ENCODE data around the gene IMMP2L. TPM values are rescaled to one million over a fixed set of nuclear protein-coding genes. Genes with fewer than 3 reads are reported as not detected.
A peak's percentile ranks its signal among the peaks of the same experiment; 100 is the strongest.

Gene IMMP2L
- total RNA-seq, 1 donor from 2014 or later, result 19.0 TPM

GRCh38 chr7:111092406-111093236, 469.7 kb downstream of the IMMP2L start:
- Histone ChIP-seq H3K36me3 (ENCODE audit: control insufficient read depth, insufficient read depth, low read length) (no peaks in the 10 kb centered on the region), H3K4me3 (ENCODE audit: low read depth, low read length) (no peak overlapping the region), H3K27me3 (ENCODE audit: control insufficient read depth, insufficient read depth, low read length) (no peaks in the 10 kb centered on the region)
- FAIRE-seq, result no peak
- no peak for TF ChIP-seq CTCF (IDR thresholded peaks at IDR 0.05; ENCODE audit: insufficient read depth, low read length, severe bottlenecking)
- no peak for DNase-seq (ENCODE audit: low read depth)

- no peak for FAIRE-seq
These were observed 470.5 kb downstream of the IMMP2L start for GRCh38 chr7:111091593-111092358.

GRCh38 chr7:111090846-111091245, 471.4 kb downstream of the IMMP2L start, which contains the start of gene LRRN3:
TSS of gene LRRN3 (plus strand) at chr7:111091127. CDS start at chr7:111122773, 31,646 bp downstream.
- no peaks in the 10 kb centered on the region for H3K27me3 ChIP-seq (ENCODE audit: control insufficient read depth, insufficient read depth, low read length)
- no peak for DNase-seq (ENCODE audit: low read depth)
- no peak within 1 kb of the TSS for H3K4me3 ChIP-seq (ENCODE audit: low read depth, low read length)
- FAIRE-seq, result no peak
- H3K36me3 ChIP-seq (ENCODE audit: control insufficient read depth, insufficient read depth, low read length), result no peaks in the 10 kb centered on the region
- no peak for TF ChIP-seq CTCF (IDR thresholded peaks at IDR 0.05; ENCODE audit: insufficient read depth, low read length, severe bottlenecking)

More at GRCh38 chr7:111091593-111092358, 470.5 kb downstream of the IMMP2L start:
- TF ChIP-seq CTCF (IDR thresholded peaks at IDR 0.05; ENCODE audit: insufficient read depth, low read length, severe bottlenecking), result no peak
- Histone ChIP-seq H3K27me3 (ENCODE audit: control insufficient read depth, insufficient read depth, low read length) (no peaks in the 10 kb centered on the region), H3K36me3 (ENCODE audit: control insufficient read depth, insufficient read depth, low read length) (no peaks in the 10 kb centered on the region), H3K4me3 (ENCODE audit: low read depth, low read length) (no peak overlapping the region)
- DNase-seq (ENCODE audit: low read depth), result no peak

GRCh38 chr7:111089822-111090426, 472.4 kb downstream of the IMMP2L start:
- peak; percentile 54 for TF ChIP-seq CTCF (IDR thresholded peaks at IDR 0.05; ENCODE audit: insufficient read depth, low read length, severe bottlenecking)
- no peaks in the 10 kb centered on the region for H3K36me3 ChIP-seq (ENCODE audit: control insufficient read depth, insufficient read depth, low read length)
- no peak overlapping the region for H3K4me3 ChIP-seq (ENCODE audit: low read depth, low read length)
- DNase-seq (ENCODE audit: low read depth) (peak; percentile 57), FAIRE-seq (no peak)
- H3K27me3 ChIP-seq (ENCODE audit: control insufficient read depth, insufficient read depth, low read length), result no peaks in the 10 kb centered on the region

GRCh38 chr7:111088328-111088727, 474.0 kb downstream of the IMMP2L start:
- Histone ChIP-seq H3K36me3 (ENCODE audit: control insufficient read depth, insufficient read depth, low read length) (no peaks in the 10 kb centered on the region), H3K4me3 (ENCODE audit: low read depth, low read length) (no peak overlapping the region), H3K27me3 (ENCODE audit: control insufficient read depth, insufficient read depth, low read length) (no peaks in the 10 kb centered on the region)
- FAIRE-seq, result no peak
- TF ChIP-seq CTCF (IDR thresholded peaks at IDR 0.05; ENCODE audit: insufficient read depth, low read length, severe bottlenecking), result no peak
- no peak for DNase-seq (ENCODE audit: low read depth)
